ENCODE data around the gene CHRNA7.
"Not testable (repeated sequence)": the region's sequence is repeated elsewhere in the genome, so short reads cannot be mapped to it uniquely, and the experiment has no call there.

DNA sequence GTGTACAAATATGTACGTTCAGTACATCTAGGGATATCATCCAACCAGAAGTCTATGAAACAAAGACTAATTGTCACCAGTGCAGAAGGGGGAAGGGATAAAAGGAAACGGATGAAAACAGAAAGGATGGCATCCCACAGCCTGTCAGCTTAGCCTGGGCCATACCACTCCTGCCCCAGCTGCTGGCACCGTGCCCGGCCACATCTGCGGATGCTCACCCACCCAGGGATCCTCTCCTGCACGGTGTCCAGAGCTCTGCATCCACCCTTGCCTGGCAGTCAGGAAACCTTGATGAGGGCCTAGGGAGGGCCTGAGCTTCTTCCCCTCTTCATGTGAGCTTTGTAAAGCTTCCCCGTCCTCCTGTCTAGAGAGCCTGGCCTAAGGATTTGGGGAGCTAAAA is 133.8 kb downstream of the CHRNA7 start:
- TF ChIP-seq CTCF (IDR thresholded peaks at IDR 0.05); ZFX (IDR thresholded peaks at IDR 0.05; ENCODE audit: borderline replicate concordance): not testable (repeated sequence)
